Measurements from ENCODE around the gene ELP4.

The ELP4 gene

DNA sequence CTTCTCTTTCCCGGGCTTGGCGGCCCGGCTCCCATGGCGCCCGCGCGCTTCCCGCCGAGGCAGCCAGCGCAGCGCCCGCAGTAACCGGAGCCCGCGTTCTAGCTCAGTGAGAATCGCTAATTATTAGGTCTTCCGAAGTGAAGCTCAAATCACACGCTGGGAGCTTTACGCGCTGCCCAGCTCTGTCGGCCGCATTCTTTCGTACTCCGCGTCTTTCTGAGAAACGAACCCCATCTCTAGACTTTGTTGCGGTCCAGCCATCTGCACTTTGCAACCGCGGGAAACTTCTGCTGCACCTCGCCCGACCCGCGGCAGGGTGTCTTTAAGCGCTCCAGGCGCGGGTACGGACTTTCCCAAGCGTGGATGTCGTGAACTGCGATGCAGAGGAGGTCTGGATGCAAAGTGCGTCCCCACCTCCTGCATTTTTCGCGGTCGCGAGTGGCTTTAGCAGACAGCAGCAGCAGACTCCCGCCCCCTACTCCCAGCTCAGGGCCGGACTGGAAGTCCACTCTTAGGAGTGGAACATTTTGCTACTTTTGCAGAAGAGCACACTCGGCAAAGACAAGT, 307.6 kb downstream of the ELP4 start:
- TF ChIP-seq CTCF (conservative IDR thresholded peaks at IDR 0.05; ENCODE audit: control insufficient read depth, insufficient read depth, low read depth, low read length), result no peak
- H3K4me3 ChIP-seq (ENCODE audit: control insufficient read depth, low read depth, low read length), result no peak overlapping the region
- no peak for DNase-seq (ENCODE audit: low read depth)

DNA sequence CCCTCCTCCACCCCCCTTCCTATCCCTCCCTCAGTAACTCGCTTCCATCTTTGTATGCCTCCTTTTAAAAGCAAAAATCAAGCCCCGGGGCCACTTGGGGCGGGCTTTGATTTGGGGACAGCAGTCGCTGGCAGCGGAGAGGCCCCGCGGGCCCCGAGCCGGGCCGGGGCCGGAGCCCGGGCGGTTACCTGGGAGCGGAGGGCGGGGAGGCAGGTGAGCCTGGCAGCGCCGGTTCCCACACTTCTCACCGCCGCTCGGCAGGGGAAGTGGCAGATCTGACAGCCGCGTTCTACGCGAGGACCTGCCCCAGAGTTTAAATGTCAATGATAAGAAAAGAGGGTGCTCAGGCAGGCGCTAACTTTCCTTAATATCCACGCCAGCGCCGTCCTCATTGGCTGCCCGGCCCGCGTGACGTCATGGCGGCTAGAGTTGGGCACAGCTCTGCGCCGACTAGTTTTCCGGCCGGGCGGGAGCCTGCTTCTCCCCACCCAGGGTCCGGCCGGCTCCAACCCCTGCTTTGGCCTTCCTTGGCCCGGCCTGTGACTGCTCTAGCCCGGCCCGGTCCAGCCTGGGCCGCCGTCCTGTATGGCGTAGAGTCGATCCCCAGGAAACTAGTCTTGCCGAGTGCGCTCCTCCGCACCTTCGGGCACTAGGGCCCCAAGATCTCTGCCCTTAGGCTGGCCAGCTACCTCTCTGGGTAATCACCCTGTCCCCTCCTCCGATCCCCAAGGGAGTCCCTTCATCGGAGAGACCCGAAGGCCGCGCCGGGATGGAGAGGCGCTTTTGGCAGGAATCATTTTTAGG, 308.3 kb downstream of the ELP4 start:
- DNase-seq (ENCODE audit: low read depth), result no peak
- no peak overlapping the region for H3K4me3 ChIP-seq (ENCODE audit: control insufficient read depth, low read depth, low read length)
- TF ChIP-seq CTCF (conservative IDR thresholded peaks at IDR 0.05; ENCODE audit: control insufficient read depth, insufficient read depth, low read depth, low read length), result no peak

GRCh38 chr11:31818425-31818755, 308.8 kb downstream of the ELP4 start:
- no peak for TF ChIP-seq CTCF (conservative IDR thresholded peaks at IDR 0.05; ENCODE audit: control insufficient read depth, insufficient read depth, low read depth, low read length)
- H3K4me3 ChIP-seq (ENCODE audit: control insufficient read depth, low read depth, low read length), result no peak overlapping the region
- DNase-seq (ENCODE audit: low read depth), result no peak

DNA sequence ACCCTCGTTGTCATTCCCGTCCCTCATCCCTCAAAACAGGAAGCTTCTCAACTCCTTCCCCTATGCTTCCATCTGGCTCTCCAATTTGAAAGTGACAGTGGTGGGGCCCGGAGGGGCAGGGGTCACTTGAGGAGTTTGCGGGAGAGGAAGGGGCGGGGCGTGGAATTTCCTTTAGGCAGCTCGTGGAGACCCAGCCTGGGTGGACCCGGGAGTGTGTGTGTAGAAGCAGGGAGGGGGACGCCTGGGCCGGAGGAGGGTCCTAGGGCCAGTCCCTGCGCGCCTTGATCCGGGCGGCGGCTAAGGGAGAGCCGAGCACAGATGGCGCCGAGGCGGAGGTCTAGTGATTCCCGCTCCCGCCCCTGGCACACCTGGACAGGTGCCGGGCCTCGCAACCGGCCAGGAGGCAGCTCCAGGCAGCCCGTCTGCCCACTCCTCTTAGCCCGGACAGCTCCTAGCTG, 309.3 kb downstream of the ELP4 start:
- no peak for TF ChIP-seq CTCF (conservative IDR thresholded peaks at IDR 0.05; ENCODE audit: control insufficient read depth, insufficient read depth, low read depth, low read length)
- H3K4me3 ChIP-seq (ENCODE audit: control insufficient read depth, low read depth, low read length), result no peak overlapping the region
- no peak for DNase-seq (ENCODE audit: low read depth)

- no peak for DNase-seq (ENCODE audit: low read depth)
- no peak for TF ChIP-seq CTCF (conservative IDR thresholded peaks at IDR 0.05; ENCODE audit: control insufficient read depth, insufficient read depth, low read depth, low read length)
Observed at GRCh38 chr11:31819621-31820437, 310.3 kb downstream of the ELP4 start.

DNA sequence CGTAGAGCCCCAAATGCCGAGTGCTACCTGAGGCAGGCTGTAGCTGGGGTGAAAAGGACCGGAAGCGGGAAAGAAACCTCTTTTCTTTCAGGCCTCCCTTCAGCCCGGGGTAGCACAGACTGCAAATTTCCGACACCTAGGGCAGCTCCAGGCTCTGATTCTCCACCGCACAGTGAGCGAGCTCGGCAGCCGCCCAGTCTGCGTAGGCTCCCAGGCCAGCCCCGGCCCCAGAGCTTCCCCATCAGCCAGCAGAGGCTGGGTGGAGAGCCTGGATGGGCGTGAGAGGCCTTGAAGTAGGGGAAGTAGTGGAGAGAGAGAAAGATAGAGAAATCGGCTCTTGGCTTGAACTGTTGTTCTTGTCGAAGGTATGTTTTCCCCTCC, 310.9 kb downstream of the ELP4 start:
- DNase-seq (ENCODE audit: low read depth), result no peak
- no peak overlapping the region for H3K4me3 ChIP-seq (ENCODE audit: control insufficient read depth, low read depth, low read length)
- TF ChIP-seq CTCF (conservative IDR thresholded peaks at IDR 0.05; ENCODE audit: control insufficient read depth, insufficient read depth, low read depth, low read length), result no peak

More at GRCh38 chr11:31819621-31820437, 310.3 kb downstream of the ELP4 start:
- no peak overlapping the region for H3K4me3 ChIP-seq (ENCODE audit: control insufficient read depth, low read depth, low read length)
